CD4-positive, alpha-beta T cell treated with Interleukin-4 for 4 hours (primary cell): ENCODE measurements around the gene ZBTB7B.

Experiments used
- DNase-seq: peaks from one replicate; pipeline ENCODE4 v3.0.0-alpha.2; 2020

The ZBTB7B gene

GRCh38 chr1:155018617-155019348 is 16.2 kb downstream of the ZBTB7B start:
- no peak for DNase-seq

- no peak for DNase-seq
Measured at GRCh38 chr1:155019377-155020245, 17.0 kb downstream of the ZBTB7B start.

GRCh38 chr1:155022136-155022926 is 19.7 kb downstream of the ZBTB7B start:
- DNase-seq: no peak

GRCh38 chr1:155022927-155023236 is 20.3 kb downstream of the ZBTB7B start:
- DNase-seq: no peak

GRCh38 chr1:155023627-155024026 is 21.0 kb downstream of the ZBTB7B start:
- DNase-seq: no peak

GRCh38 chr1:155024315-155024714 is 21.7 kb downstream of the ZBTB7B start:
- no peak for DNase-seq

- DNase-seq: no peak
Measured at GRCh38 chr1:155026154-155026553, 23.6 kb downstream of the ZBTB7B start.

- DNase-seq: no peak
Measured at GRCh38 chr1:155026588-155026987, 24.0 kb downstream of the ZBTB7B start.

GRCh38 chr1:155029513-155030242 is 27.1 kb downstream of the ZBTB7B start:
- no peak for DNase-seq

GRCh38 chr1:155030243-155030795 is 27.7 kb downstream of the ZBTB7B start:
- DNase-seq: no peak

GRCh38 chr1:155030899-155031298 is 28.3 kb downstream of the ZBTB7B start:
- no peak for DNase-seq

GRCh38 chr1:155032886-155033285 is 30.3 kb downstream of the ZBTB7B start:
- DNase-seq: no peak

GRCh38 chr1:155033524-155033923 is 30.9 kb downstream of the ZBTB7B start, which contains the start of the genes DCST1 and DCST2:
Gene DCST1, plus strand, starts transcription at chr1:155033824. Its CDS starts 213 bp downstream, at chr1:155034037.
Gene DCST2, minus strand, starts transcription at chr1:155033781. Its CDS starts 80 bp downstream, at chr1:155033701.
- DNase-seq: no peak

- DNase-seq: no peak
Measured at GRCh38 chr1:155034318-155035208, 32.0 kb downstream of the ZBTB7B start.

GRCh38 chr1:155035936-155036335 is 33.3 kb downstream of the ZBTB7B start:
- no peak for DNase-seq

- DNase-seq: no peak
Measured at GRCh38 chr1:155037043-155037442, 34.4 kb downstream of the ZBTB7B start.

GRCh38 chr1:155037851-155038441 is 35.3 kb downstream of the ZBTB7B start:
- DNase-seq: no peak

- DNase-seq: no peak
Measured at GRCh38 chr1:155038602-155039307, 36.2 kb downstream of the ZBTB7B start.

- no peak for DNase-seq
Measured at GRCh38 chr1:155039308-155039669, 36.7 kb downstream of the ZBTB7B start.
